Measurements from ENCODE around the gene TMEM143.

TMEM143 gene

DNA sequence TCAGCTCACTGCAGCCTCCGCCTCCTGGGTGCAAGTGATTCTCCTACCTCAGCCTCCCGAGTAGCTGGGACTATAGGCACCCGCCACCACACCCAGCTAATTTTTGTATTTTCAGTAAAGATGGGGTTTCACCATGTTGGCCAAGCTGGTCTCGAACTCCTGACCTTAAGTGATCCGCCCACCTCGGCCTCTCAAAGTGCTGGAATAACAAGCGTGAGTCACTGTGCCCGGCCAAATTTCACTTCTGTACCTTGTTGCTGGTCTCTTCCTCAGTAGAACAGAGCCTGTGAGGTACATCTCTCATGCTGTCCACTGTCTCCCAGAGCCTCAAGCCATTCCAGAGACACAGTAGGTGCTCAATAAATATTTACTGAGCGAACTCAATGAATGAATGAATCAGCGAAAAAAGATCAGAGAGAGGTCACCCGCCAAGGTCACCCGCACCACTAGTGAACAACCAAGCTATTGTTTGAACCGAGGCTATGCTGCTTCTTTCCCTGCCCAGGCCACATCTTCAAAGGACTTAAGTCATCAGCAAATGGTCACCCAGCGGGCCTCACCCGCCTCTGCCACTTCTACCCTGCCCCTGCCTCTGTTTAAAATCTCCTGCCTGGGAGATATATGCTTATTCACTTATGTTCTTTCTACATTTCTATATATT is 9.3 kb downstream of the TMEM143 start:
- no peak for DNase-seq

- no peak for DNase-seq
Observed at GRCh38 chr19:48353677-48354076, 10.1 kb downstream of the TMEM143 start.

GRCh38 chr19:48351341-48351752 is 12.4 kb downstream of the TMEM143 start:
- no peak for DNase-seq

DNA sequence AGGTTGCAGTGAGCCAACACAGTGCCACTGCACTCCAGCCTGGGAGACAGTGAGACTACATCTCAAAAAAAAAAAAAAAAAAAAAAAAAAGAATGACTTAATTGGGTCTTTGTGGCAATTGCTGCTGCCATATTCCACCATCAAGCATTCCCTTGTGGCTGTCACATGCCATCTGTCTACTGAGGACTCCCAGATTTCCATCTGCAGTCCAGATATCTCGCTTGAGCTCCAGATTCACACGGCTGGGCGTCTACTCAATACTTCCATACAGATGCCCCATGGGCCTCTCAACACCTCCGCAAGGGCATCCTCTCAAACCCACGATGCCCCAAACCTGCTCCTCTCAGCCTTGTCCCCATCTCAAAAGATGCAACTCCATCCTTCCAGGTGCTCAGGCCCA is 12.9 kb downstream of the TMEM143 start:
- no peak for DNase-seq

- no peak for DNase-seq
Observed at GRCh38 chr19:48348737-48349136, 15.0 kb downstream of the TMEM143 start.

DNA sequence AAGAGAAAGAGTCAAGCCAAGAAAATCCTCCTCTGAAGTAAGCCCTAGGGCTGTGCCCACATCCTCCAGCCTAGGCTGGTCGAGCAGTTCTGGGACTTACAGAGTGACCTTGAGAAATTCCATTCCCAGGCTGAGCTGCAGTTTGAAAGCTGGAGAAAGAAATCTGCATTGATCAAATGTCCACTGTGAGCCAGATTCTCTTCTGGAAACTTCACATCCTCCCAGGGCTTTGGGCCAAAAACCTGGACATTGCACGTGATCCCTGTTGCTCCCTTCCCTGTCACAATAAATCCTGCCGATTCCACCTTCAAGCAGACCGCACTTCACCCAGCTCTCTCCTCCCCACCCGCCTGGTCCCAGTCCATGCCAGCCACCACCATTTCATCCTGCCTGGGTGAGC is 15.7 kb downstream of the TMEM143 start:
- DNase-seq: no peak

- DNase-seq: no peak
Observed at GRCh38 chr19:48346191-48346590, 17.5 kb downstream of the TMEM143 start.

GRCh38 chr19:48344892-48345291 is 18.8 kb downstream of the TMEM143 start:
- no peak for DNase-seq

- no peak for DNase-seq
Observed at GRCh38 chr19:48342841-48343540, 20.7 kb downstream of the TMEM143 start.

- DNase-seq: no peak
Observed at GRCh38 chr19:48342414-48342738, 21.4 kb downstream of the TMEM143 start.

DNA sequence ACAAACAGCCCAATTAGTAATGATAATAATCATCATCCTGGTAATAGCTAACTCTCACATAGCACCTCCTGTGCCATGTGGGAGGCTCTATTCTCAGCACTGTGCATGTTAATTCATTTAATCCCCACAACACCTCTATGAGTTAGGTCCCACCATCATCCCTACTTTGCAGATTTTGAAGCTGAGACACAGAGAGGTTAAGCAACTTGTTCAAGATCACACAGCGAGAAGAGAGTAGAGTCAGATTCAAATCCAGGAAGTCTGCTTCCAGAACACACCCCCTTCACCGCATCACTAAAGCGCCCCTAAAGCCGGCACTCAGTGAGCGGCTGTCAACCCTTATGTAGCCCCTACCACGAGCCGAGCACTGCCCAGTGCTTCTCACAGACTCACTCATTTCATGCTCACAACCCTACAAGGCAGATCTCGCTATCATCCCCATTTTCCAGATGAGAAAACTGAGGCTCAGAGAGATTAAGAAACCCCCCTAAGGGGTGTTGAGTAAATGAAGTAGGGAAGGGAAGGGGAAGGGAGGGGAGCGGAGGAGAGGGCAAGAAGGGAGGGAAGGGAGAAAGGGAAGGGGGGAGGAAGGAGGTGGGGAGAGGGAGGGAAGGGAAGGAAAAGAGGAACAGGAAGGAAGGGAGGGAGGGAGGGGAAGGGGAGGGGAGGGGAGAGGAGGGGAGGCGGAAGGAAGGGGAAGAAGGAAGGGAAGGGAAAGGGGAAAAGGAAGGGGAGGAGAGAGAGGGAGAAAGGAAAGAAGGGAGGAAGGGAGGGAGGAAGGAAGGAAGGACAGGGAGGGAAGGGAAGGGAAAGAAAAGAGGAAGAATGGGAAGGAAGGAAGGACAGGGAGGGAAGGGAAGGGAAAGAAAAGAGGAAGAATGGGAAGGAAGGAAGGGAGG is 22.0 kb downstream of the TMEM143 start:
- no peak for DNase-seq

DNA sequence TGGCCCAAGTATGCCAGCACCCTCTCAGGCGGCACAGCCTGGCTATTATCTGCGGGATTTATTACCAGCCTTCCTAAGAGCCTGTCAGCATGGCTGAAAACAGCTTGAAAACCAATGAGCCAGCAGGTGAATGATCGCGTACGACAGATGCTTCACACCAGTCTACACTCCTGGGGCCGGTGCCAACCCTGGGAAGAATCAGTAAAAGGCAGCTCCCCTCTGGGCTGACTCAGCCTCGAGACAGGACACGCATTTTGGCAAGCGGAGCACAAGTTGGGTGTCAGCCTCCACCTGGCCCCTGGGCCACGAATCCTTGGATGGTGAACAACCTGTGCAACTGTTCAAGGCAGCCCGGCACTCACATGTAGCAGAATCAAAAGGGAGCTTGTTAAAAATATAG is 22.7 kb downstream of the TMEM143 start:
- no peak for DNase-seq

- DNase-seq: no peak
Observed at GRCh38 chr19:48338802-48339503, 24.8 kb downstream of the TMEM143 start.

DNA sequence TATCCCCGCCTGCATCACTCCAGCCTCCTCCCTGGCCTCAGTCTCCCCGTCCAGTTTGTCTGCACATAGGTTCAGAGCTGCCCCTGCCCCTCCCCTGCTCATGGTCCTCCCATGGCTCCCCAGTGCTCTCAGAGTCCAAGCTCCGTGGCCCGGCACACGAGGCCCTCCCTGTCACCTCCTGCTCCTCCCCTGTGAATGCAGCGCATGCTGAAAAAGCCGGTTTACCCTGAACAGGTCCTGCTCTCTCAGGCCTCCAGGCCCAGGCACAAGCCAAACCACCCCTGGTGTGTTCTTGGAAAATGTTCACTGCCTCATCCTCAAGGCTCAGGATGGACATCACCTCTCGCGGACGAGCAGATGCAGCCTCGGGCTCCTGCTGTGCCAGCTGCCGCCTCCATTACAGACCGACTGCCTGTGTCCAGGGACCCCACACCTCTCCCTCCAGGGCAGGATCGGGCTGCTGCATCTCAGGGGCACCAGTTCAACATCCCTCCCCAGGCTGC is 25.4 kb downstream of the TMEM143 start:
- DNase-seq: no peak

DNA sequence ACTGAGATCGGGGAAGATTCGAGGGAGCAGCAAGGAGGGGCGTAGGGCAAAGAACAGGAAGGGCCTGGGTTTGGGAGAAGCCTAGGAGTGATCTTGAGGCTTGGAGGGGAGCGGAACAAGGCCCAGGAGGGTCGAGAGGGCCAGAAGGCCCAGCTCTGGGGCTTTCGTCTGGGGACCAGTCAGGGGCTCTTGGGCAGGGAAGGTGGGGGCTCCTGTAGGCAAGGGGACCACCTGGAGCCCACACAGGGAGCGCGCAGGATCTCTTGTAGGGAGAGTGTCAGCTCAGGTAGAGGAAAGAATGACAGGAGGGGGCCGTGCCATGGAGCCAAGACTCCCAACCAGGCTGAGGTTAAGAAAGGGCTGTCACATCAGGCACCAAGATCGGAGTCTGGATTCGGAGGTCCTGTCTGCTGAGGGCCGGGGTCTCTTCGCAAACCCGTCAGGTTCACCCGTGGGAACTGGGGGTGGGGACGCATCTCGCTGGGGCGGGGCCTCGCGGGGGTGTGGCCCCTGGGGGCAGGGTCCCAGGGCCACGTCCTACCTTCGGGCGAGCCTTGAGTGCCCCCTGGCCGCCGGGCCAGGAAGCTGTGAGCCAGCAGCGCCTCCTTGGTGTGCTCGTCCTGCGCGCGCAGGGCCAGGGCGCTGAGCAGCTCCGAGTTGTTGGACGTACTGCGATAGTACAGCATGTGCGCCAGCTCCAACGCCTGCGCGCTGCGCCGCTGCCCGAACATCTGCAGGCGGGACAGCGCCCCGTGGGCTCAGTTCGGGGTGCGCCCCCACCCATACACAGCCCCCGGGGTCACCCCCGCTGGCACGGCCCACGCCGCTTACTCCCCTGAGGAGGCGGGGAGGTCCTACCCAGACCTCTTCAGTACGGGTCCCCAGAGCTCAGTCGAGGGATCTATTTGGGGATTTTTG is 30.0 kb downstream of the TMEM143 start:
- no peak for DNase-seq

- peak; percentile 96 for DNase-seq
Observed at GRCh38 chr19:48332662-48333466, 30.9 kb downstream of the TMEM143 start.

DNA sequence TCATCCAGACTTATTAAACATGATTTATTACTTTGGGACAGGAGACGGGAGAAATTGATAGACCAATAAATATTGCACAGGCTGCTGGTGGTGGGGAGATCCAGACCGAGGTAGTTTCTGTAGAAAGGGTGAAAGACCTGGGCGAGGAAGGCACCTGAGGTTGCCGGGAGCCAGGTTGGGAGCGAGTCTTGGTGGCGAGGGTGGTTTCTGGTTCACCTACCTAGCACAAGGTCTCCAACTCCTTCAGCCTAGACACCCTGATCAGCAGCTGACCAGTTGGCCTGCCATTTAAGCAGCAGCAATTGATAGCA is 31.4 kb downstream of the TMEM143 start:
- no peak for DNase-seq

DNA sequence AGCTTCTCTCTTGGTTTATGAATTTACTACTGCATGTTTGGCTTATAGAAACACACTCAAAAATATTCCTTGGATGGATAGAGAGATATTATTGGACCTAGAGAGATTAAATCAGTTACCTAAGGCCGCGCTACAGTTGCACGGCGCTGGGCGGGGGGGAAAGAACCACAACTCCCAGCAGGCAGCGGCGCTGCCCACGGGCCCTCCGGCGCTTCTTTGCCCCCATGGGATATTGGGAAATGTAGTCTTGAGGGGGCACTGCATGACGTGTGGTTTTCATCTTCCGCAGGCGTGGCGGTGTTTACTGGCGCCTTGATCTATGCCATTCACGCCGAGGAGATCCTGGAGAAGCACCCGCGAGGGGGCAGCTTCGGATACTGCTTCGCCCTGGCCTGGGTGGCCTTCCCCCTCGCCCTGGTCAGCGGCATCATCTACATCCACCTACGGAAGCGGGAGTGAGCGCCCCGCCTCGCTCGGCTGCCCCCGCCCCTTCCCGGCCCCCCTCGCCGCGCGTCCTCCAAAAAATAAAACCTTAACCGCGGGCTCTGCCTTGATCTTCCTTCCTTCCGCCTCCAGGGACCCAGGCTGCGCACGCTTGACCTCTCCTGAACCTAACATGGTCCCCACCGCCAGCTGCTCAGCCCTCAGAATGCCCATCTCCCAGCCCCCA is 33.6 kb downstream of the TMEM143 start:
- DNase-seq: peak; percentile 54

GRCh38 chr19:48329167-48329891 is 34.4 kb downstream of the TMEM143 start:
- no peak for DNase-seq
